NCI-H748 (cell line): ENCODE results near the gene INSL3.

Experiments
- DNase-seq: peaks from one replicate; lab custom pipeline; 2025; ENCODE audit not compliant: unreplicated experiment; lab: John Stamatoyannopoulos, UW

Gene INSL3

DNA sequence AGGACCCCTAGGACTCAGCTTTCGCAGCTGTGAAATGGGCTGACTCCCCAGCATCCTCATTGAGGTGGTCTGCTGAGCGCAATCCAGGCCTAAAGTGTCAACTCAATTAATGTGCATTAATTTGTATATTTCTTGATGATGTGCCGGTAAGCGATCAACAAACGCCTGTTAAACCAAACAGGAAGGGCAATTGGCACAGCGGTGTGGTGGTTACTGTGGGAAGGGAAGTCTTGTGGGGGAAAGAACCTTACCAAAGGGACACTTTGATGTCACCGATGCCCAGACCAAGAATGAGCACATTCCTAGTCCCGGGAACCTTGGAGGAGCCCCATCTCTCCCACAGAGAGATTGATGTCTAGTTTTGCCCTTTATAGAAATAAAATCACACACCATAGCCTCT lies 24.8 kb upstream of the INSL3 start:
- DNase-seq, result no peak

DNA sequence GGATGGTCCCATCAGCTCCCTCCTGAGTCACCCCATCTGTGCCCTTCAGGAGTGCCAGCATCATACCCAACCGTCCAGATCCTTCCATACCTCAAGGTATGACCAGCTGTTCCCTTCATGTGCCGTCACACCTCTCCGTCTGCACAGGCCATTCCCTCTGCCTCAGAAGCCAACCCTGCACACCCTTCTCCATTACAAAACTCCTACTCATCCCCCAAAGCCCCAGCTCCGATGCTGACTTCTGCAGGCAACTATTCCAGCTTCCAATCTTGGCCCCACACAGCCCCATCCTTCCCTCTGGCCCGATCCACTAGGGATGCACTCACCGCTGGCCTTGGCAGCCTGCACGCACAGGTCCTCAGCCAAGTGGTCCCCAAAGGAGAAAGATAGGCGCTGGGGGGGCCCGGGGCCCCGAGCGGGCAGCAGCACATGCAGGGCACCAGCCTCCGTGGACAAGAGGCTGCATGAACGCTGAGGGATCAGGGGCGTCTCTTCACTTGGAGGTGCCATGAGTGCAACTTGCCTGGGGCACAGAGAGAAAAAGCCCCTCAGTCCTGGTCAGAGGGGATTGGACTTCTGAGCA lies 22.7 kb upstream of the INSL3 start:
- no peak for DNase-seq

DNA sequence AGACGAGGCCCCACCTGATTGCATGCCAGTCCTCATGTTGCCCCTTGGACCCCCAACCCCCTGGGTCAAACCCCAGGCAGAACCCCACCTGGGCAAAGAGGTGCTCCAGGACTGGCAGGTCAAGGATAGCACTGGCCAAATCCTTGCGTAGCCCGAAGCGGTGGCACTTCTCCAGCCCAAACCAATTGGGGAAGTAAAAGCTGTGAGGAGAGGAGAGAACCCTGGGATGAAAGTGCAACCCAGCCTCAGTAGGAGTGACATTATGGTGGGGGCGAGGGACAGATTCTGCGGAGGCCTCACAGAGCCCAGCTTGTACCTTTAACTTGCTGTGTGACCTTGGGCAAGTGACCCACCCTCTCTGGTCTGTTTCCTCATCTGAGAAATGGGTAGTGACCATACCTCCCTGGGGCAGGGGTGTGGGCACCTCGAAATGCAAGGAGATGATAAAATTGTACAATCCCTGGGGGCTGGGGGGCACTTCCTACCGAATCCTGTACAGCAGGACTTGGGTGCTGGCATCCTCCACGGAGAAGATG lies 22.0 kb upstream of the INSL3 start:
- no peak for DNase-seq

DNA sequence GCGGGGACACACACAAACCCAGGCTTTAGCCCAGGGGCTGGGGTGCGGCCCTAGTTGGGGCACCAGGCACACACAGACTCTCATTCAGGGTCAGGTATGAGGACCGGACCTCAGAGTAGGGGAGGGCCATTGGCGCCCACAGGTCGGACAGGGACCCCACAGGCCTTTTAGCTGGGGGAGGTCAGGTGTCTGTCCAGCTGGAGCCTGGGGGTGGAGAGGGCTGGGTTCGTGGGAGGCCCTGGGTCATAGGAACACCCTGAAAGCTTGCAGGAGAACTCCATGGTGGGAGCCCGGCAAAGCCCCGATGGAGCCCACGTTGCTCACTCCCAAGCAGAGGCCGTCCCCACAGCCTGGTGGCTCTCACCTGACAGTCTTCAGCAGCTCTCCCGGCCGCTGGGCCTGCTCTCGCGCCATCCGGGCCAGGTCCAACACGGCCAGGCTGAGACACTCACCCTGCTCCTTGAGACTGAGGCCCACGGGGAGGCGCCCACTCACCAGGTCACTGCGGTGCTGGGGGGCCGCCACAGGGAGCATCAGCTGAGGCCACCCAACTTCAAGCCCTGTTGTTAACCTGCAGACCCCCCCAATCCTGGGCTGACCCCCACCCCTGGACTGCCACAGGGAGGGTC lies 21.5 kb upstream of the INSL3 start:
- no peak for DNase-seq

DNA sequence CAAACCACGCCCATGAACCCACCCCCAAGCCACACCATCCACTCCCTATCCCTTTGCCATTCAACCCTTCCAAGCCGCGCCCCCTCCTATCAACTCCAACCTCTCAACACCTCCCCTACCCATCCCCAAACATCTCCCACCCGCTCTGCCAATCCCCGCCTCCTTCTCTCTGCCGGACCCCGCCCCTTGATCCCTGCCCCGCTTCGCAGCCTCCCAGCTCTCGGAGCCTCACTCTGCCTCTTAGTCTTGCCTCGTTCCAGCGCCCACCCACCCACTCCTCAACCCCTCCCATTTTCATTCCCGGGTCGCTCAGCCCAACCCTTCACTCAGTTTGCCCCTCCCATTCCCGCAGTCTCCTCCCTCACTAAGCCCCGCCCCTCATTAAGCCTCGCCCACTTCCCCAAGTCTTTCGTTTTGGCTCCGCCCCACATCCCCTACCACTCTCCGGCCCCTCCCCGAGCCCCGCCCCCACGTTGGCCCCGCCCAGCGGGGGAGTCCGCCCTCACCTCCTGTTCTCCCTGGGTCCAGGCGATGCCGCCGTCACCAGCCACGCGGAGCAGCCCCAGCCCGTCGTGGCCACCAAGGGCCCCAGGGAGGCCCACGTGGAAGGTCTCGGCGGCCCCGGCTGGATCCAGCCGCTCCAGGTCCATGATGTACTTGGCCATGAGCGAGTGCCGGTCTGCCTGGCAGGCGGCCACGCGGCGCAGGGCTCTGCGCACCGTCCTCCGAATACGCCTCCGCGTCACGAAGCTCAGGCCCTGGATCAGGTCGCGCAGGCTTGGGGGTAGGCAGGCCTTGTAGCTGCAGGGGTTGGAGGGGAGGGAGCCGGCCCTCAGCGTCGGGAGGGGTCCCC lies 20.7 kb upstream of the INSL3 start:
- peak; percentile 86 for DNase-seq

DNA sequence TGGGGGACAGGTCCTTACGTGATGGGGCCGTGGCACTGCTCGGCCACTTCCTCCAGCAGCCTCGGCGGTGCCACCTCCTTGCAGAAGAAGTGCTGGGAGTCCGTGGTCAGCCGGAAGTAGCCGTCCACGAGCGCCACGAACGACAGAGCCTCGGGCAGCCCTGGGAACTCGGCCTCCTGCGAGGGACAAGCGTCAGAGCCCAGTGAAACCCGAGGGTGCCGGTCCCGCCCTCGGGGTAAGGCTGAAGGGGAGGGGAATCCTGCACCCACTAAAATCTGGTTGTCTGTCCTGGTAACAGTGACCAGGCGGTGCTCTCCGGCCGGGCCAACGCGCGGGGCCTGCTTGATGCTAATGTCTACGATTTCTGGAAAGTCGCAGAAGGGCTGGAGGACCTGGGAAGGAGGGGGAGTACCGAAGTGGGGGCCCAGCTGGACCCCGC lies 20.1 kb upstream of the INSL3 start:
- DNase-seq, result peak; percentile 54

DNA sequence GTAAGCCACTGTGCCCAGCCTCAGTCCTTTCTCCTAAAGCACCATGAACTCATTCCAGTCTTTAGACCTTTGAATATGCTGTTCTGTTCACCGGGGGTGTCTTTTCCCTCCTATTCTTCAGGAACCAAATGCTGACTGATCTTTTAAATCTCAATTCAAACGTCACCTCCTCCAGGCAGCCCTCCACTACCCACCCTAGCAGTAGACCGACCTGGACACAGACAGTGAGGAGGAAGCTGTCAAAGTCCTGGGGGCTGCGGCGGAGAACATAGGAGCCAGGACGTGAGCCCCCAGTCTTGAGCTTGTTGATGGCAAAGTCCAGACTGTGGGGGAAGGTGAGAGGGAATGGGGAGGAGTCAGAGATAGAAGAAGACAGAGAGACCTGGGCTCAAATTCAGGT lies 18.7 kb upstream of the INSL3 start:
- no peak for DNase-seq

DNA sequence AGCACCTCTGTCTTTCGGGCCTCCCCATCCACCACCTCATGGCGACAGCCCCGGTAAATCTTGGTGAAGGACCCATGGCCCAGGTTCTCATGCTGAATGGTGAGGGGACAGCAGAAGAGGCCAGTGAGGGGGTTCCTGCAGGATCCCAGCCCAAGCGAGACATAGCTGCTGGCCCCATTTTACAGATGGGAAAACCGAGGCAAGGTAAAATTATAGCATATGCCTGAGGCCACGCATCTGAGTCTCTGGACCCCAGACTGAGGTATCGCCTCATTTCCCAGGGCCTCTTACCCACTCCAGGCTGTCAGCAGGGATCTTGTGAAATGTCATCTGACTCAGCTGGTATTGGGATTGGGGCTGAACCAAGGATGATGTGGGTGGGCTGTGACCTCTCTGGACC lies 16.7 kb upstream of the INSL3 start:
- no peak for DNase-seq

DNA sequence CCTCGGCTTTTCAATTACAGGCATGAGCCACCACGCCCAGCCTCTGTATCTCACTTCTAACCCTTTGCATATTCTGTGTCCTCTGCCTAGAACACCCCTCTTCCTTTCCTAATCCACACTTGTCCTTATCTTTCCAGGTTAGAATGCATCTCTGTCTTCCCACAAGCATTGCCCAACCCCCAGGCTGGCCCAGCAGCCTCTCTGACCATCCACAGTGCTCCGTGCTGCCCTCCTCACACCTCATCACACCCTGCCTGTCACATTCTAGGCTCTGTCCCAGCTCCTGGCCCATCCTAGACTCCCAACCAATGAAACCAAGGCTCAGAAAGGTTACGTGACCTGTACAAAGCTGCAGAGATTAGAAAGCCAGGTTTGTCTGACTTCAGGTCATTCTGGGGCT lies 15.2 kb upstream of the INSL3 start:
- no peak for DNase-seq

DNA sequence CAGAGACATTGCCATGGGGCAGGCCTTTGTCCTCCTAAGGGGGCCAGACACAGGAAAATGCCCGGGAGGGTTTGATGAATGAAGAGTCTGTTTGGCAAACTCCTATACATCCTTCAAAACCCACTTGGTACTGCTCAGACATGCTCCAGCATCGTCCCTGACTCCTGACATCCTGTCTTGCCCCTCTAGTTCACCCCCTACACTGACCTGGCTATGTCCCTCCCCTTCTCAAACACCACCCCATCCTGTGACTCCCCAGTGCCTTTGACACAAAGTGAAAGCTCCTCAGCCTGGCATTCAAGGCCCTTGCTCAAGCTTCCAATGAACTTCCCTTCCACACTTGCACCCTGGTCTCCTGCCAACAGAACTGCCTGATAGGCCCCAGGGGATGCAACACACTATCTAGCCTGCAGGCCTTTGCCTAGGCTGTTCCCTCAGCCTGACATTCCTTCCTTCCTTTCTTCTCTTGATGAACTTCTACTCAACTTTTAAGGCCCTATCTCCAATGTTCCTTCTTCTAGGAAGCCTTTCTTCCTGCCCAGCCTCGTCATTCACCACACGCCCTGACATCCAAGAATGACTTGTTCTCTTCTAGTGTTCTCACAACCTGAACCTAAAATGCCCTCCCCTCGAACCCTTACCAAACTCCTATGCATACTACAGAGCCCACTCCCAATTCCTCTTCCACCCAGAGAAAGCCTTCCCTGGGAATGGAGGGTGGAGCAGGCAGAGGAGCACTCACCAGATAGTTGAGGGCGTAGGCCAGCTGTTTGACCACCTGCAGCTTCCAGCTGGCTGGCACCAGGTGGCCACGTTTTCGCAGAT lies 14.1 kb upstream of the INSL3 start:
- no peak for DNase-seq

DNA sequence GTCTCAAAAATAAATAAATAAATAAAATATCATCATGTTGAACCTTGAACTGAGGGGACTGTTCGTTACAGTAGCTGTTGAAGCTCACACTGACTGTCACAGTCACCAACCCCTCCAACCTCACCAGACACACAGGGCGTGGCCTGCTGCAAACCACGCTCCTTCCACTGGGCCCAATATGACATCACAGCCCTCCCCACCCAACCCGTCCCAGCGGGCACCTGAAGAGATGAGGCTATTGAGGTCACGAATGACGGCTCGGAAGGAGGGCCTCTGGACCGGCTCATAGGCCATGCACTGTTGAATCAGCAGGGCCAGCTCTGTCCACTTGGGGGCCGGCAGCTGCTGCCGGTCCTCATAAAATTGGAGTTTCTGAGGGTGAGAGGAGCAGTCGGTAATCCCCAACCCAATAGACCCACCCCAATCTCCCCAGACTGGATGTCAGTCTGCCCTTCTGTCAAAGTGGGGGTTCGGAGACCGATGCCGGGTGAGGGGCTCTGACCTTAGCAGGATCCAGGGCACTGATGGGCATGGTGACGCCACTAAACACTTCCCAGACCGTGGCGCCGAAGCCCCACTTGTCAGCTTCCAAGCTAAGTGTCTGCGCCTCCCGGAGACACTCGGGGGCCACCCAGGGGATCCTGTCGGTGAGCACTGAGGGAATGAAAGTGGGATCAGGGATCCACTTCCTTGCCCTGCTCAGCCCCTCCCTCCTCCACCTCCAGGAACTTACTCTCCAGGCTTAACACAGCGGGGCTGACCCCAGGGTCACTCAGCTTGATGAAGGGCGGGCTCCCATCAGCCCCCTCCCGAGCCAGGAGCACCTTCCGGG lies 13.2 kb upstream of the INSL3 start:
- DNase-seq, result no peak

DNA sequence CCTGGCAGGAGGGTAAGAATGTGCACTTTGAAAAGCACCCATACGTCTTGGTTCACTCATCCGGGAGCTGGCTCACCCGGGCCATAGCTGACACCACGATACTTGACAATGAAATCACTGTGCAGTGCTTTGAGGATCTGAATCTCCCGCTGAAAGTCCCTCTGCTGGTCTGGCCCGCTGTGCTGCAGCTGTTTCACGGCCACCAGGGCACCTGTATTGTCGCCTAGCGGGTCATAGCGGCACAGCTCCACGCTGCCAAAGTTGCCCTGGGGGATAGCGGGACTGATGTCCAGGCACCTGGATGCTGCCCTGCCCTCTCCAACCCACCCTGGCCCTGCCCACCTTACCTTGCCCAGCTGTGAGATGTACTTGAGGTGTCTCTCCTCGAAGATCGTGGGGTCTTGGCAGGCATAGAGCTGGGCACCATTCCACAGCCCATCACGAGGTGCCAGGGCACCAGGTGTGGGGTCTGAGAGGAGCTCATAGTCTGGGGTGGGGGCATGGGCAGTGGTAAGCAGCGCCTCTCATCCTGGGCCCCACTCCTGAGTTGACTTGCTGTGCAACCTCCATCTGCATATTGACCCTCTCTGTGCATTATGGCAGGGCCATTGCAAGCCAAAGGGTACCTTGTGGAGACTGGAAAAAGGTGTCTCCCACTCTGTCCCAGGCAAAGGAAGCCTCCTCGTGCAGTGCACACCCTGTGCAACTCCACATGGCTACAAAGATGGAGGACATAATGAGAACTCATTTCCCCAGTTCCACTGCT lies 11.3 kb upstream of the INSL3 start:
- no peak for DNase-seq

DNA sequence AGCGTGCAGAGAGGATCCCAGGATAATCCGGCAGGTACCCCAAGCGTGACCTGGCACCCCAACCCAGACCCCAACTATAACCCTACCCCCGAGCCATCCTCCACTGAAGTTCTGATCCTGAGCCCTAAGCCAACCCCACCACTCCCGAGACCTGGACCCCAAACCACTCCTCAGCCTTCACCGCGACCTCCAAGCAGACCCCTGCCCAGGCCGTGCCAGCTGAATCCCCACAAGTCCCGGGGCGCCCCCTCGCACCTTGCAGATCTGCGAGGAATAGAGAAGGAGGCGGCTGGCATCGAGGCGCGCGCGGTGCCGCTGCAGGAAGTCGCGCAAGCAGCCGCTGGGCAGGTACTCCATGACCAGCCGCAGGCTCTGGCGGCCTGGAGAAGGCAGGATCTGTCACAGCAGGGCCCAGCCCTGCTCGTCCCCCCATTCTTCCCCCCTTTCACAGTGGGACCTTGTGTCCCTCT lies 10.1 kb upstream of the INSL3 start:
- DNase-seq, result peak; percentile 37

DNA sequence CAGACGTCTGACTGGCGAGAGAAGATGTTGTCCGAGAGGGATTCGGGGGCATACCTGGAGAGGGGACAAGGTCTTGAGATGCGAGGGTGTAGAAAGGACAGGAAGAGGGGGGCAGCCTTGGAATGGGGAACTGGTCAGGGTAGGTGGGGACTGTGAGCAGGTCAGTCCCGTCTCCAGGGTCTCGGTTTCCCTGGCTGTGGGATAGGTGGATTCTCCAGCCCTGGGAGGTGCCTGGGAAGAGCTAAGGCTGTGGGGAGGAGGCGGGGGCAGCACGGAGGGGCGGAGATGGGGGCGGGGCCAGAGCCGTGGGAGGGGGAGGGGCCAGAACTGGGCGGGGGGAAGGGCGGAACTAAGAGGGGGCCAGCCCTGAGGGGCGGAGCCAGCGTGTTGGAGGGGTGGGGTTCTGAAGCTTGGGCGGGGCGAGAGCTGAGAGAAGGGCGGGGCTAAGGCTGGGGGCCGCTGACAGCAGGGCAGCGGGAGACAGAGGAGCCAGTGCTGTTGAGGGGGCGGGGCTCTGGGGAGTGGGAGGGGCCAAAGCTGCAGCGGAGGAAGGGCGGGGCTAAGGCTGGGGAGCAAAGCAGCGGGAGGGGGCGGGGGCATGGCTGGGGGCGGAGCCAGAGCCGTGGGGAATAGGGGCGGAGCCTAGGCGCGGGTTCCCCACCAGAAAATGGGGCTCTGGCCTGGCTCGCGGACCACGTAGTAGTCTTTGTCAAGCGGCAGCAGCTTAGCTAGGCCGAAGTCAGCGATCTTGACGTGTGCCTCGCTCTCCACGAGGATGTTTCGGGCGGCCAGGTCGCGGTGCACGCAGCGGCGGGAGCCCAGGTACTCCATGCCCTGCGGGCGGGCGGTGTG lies 9.5 kb upstream of the INSL3 start:
- peak; percentile 81 for DNase-seq

DNA sequence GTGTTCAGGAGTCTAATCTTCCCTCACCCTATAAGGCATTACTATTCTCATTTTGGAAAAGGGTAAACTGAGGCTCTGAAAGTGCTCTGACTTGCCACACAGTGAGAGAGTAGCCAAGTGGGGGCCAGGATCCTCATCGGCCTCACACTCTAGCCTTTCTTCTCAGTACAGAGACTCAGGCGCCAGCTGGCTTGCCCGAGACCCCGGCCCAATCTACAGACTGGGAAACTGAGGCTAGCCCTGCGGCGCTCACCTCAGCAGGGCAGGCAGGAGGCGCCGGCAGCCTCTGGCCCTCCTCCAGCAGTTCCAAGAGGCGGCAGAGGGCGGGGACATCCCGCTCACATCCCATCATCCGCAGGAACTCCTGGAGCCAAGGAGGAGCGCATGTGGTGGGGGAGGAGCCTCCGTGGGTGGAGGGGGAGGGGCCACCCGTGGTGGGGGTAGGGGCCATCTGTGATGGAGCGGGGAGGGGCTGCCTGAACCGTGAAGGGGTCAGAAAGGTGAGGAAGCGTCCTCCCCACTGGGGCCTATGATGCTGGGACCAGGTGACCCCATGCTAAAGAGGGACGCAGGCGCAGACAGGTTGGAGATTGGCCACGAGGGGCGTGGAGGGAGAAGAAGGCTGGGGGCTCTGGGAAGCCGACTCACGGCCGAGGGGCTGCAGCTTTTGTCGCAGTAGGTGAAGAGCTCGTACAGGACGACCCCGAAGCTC lies 8.7 kb upstream of the INSL3 start:
- DNase-seq, result peak; percentile 76

DNA sequence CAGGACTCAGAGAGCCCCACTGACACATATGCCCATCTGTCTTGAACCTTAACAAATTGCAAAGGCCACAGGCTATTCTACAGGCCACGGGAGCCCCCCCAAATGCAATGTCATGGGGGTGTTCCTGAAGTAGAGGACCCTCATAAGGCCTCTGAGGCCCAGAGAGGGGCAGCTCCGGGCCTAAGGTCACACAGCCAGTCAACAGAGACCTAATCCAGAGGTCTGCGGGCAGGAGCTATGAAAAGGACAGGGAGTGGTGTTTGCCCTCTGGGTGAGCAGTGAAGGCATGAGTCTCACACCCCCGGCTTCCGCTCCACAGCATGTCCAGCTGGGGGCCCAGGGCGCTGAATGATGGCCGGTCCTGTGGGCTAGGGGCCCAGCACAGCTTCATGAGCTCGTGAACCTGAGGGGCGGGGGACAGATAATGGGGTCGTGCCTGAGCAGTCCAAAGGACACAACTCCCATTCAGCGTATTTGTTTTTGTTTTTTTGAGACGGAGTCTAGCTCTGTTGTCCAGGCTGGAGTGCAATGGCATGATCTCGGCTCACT lies 5.3 kb upstream of the INSL3 start:
- no peak for DNase-seq

DNA sequence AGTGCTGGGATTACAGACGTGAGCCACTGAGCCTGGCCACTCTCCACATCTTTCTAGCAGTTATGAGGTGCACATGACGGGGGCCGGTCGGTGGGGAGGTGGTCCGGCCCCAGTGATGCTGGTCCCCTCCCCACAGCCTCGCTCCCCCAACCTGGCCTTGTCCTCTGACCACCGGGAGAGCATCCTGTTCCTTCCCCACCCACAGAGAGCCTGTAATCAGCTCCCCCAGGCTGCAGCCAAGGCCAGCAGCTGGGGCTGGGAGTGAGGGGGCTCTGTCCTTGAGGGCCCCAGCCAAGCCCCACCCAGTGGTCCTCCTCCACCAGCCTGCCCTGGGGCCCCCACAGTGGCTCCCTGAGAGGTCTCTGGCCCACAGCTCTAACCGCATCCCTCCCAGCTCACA lies 3.0 kb upstream of the INSL3 start:
- no peak for DNase-seq
